RWPE2 (cell line): Measurements from ENCODE around the gene ABHD16B.

ENCODE experiments used
- ATAC-seq: fragments of 200-7000 bp; cut with Tn5 transposase; 3 replicates; pipeline ENCODE4 v1.9.1; 2021; ENCODE audit warnings: low read depth
- DNase-seq: peaks from one replicate; pipeline ENCODE4 v3.0.0-alpha.2; 2020; ENCODE audit warnings: low spot score
- H3K27ac ChIP-seq: fragments of 450-650 bp; 2 replicates; pipeline ENCODE4 v1.5.1; 2017; ENCODE audit warnings: mild to moderate bottlenecking; ENCODE audit not compliant: poor library complexity, severe bottlenecking
- H3K27me3 ChIP-seq: fragments of 250-450 bp; sonication (Bioruptor Pico); 2 replicates; pipeline ENCODE4 v1.5.1; 2021; ENCODE audit warnings: mild to moderate bottlenecking, moderate library complexity; ENCODE audit not compliant: insufficient read depth, poor library complexity, severe bottlenecking
- H3K36me3 ChIP-seq: fragments of 250-450 bp; sonication (Bioruptor Pico); 2 replicates; pipeline ENCODE4 v1.5.1; 2020; ENCODE audit warnings: low read depth, mild to moderate bottlenecking, moderate library complexity
- H3K4me1 ChIP-seq: fragments of 250-450 bp; sonication (Bioruptor Pico); 2 replicates; pipeline ENCODE4 v1.5.1; 2021; ENCODE audit warnings: mild to moderate bottlenecking, moderate library complexity; ENCODE audit not compliant: insufficient read depth, poor library complexity, severe bottlenecking
- H3K4me3 ChIP-seq: fragments of 250-450 bp; sonication (Bioruptor Pico); 2 replicates; pipeline ENCODE4 v1.5.1; 2021; ENCODE audit warnings: mild to moderate bottlenecking, moderate library complexity; ENCODE audit not compliant: severe bottlenecking
- H3K9me3 ChIP-seq: fragments of 250-450 bp; sonication (Bioruptor Pico); 2 replicates; pipeline ENCODE4 v1.5.1; 2021; ENCODE audit warnings: mild to moderate bottlenecking, moderate library complexity; ENCODE audit not compliant: severe bottlenecking
- CTCF ChIP-seq: fragments of 450-650 bp; IDR thresholded peaks from one replicate; pipeline ENCODE4 v1.5.1; 2017; ENCODE audit warnings: mild to moderate bottlenecking, moderate library complexity; ENCODE audit not compliant: poor library complexity, severe bottlenecking

The ABHD16B gene

DNA sequence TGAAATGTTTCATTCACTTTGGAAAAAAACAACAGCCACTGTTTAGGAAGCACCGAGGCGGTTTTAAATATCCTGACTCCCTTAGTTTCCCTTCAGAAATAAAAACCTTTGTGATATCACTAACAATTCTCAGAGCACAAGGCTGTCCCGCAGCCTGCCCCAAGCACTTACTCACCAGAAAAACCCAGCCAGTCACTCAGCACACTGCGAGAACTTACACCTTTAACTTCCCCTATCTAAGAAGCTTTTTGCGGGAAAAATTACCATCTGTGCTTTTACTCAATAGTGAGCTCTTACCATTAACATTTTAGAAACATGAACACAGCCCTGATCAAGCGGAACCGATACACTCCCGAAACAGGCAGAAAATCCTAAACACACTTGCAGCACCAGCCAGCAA is 39.5 kb upstream of the ABHD16B start:
- DNase-seq (no peak), ATAC-seq (no peak)
- no peaks in the 10 kb centered on the region for H3K36me3 ChIP-seq
- H3K27ac ChIP-seq: no peak overlapping the region
- H3K27me3 ChIP-seq: peaks cover 38% of the 10 kb centered on the region
- H3K9me3 ChIP-seq: no peaks in the 10 kb centered on the region
- H3K4me1 ChIP-seq: no peaks in the 10 kb centered on the region
- no peak for TF ChIP-seq CTCF
- no peak overlapping the region for H3K4me3 ChIP-seq

- Histone ChIP-seq H3K27ac (no peak overlapping the region), H3K36me3 (no peaks in the 10 kb centered on the region), H3K27me3 (peaks cover 38% of the 10 kb centered on the region), H3K4me3 (no peak overlapping the region), H3K4me1 (no peaks in the 10 kb centered on the region), H3K9me3 (no peaks in the 10 kb centered on the region)
- ATAC-seq: no peak
- no peak for DNase-seq
- no peak for TF ChIP-seq CTCF
Observed at GRCh38 chr20:63822276-63822696, 39.0 kb upstream of the ABHD16B start.

- Histone ChIP-seq H3K4me3 (no peak overlapping the region), H3K4me1 (no peaks in the 10 kb centered on the region), H3K36me3 (no peaks in the 10 kb centered on the region), H3K27me3 (peaks cover 50% of the 10 kb centered on the region), H3K27ac (no peak overlapping the region), H3K9me3 (no peaks in the 10 kb centered on the region)
- ATAC-seq: no peak
- peak; percentile 74 for DNase-seq
- TF ChIP-seq CTCF: no peak
Observed at GRCh38 chr20:63823691-63824311, 37.5 kb upstream of the ABHD16B start.

- H3K27ac ChIP-seq: no peak overlapping the region
- ATAC-seq (no peak), DNase-seq (peak; percentile 81)
- no peaks in the 10 kb centered on the region for H3K36me3 ChIP-seq
- H3K4me3 ChIP-seq: no peak overlapping the region
- peaks cover 52% of the 10 kb centered on the region for H3K27me3 ChIP-seq
- peaks cover 4% of the 10 kb centered on the region for H3K4me1 ChIP-seq
- H3K9me3 ChIP-seq: no peaks in the 10 kb centered on the region
- no peak for TF ChIP-seq CTCF
Observed at GRCh38 chr20:63825331-63826118, 35.8 kb upstream of the ABHD16B start.

DNA sequence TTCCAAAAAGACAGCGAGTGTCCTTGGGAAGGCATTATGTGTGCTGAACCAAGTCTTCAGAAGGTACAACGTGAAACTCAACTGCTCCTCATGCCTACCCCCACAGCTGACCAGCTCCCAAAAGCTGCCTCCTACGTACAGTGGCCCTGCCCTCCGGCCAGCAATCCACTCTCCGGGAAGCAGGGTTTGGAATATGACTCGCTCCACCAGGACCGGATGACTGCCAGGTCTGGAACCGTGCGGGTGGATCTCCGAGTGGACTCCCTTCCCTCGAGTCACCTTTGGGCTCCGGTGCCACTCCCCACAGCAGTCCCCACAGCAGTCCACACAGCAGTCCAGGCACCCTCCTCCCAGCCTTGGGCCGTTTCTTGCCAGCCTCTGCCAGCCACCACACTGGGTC is 34.5 kb upstream of the ABHD16B start:
- Histone ChIP-seq H3K4me3 (no peak overlapping the region), H3K27ac (no peak overlapping the region), H3K9me3 (no peaks in the 10 kb centered on the region), H3K27me3 (peaks cover 54% of the 10 kb centered on the region), H3K4me1 (peaks cover 4% of the 10 kb centered on the region), H3K36me3 (no peaks in the 10 kb centered on the region)
- ATAC-seq (no peak), DNase-seq (no peak)
- TF ChIP-seq CTCF: no peak
